PC-3 (cell line): ENCODE measurements around the gene GPS1. TPM values are rescaled to one million over a fixed set of nuclear protein-coding genes. Genes with fewer than 3 reads are reported as not detected.

Experiments used
- ATAC-seq: fragments of 200-7000 bp; cut with Tn5 transposase; 2 replicates; pipeline ENCODE4 v1.9.1; 2020; ENCODE audit warnings: mild to moderate bottlenecking, moderate library complexity
- BruUV-seq: library from RNA; stranded (reverse); fragments of 400-500 nt; replicated peaks from 2 replicates; lab custom pipeline; 2021; lab: Mats Ljungman, UMichigan
- CTCF ChIA-PET: fragments of 300-600 bp; sonication (Branson Sonifier 250); formaldehyde crosslinking; loops from one replicate; lab custom pipeline; 2022; ENCODE audit warnings: antibody characterized with exemption; lab: Charles Lee
- POLR2A ChIA-PET: fragments of 300-600 bp; sonication (Branson Sonifier 250); formaldehyde crosslinking; loops from one replicate; lab custom pipeline; 2022; ENCODE audit warnings: antibody characterized with exemption; ENCODE audit not compliant: unreplicated experiment; lab: Charles Lee
- DNase-seq: peaks from one replicate; pipeline ENCODE4 v3.0.0-alpha.2; 2015
- H2AFZ ChIP-seq: fragments of 300-600 bp; sonication (generic); 2 replicates; pipeline ENCODE4 v1.6.0; 2016; ENCODE audit warnings: antibody characterized with exemption, low read length
- H3F3A ChIP-seq: fragments of 300-600 bp; sonication (generic); one replicate; pipeline ENCODE4 v1.6.0; 2017; ENCODE audit warnings: antibody characterized with exemption, low read length, control low read depth, mild to moderate bottlenecking; ENCODE audit not compliant: unreplicated experiment
- H3K27ac ChIP-seq: fragments of 300-600 bp; sonication (generic); 2 replicates; pipeline ENCODE4 v1.5.1; 2016; ENCODE audit warnings: mild to moderate bottlenecking, low read length
- H3K27me3 ChIP-seq: fragments of 300-600 bp; sonication (generic); 2 replicates; pipeline ENCODE4 v1.6.1; 2016; ENCODE audit warnings: low read length, mixed read lengths
- H3K36me3 ChIP-seq: fragments of 300-600 bp; sonication (generic); 2 replicates; pipeline ENCODE4 v1.6.1; 2016; ENCODE audit warnings: low read depth, mixed run types, low read length, mixed read lengths
- H3K4me1 ChIP-seq: fragments of 300-600 bp; sonication (generic); 2 replicates; pipeline ENCODE4 v1.5.1; 2016; ENCODE audit warnings: low read length; ENCODE audit not compliant: insufficient read depth
- H3K4me2 ChIP-seq: fragments of 300-600 bp; sonication (generic); 2 replicates; pipeline ENCODE4 v1.6.0; 2016; ENCODE audit warnings: low read length
- H3K4me3 ChIP-seq: fragments of 300-600 bp; sonication (generic); 2 replicates; pipeline ENCODE4 v1.5.1; 2016; ENCODE audit warnings: mild to moderate bottlenecking, low read length, mixed read lengths
- H3K79me2 ChIP-seq: fragments of 300-600 bp; sonication (generic); 2 replicates; pipeline ENCODE4 v1.6.1; 2017; ENCODE audit warnings: low read length, mixed read lengths
- H3K9ac ChIP-seq: fragments of 300-600 bp; sonication (generic); 2 replicates; pipeline ENCODE4 v1.6.0; 2016; ENCODE audit warnings: mild to moderate bottlenecking, low read length
- H3K9me2 ChIP-seq: fragments of 300-600 bp; sonication (generic); replicated peaks from 2 replicates; pipeline ENCODE4 v1.6.1; 2016; ENCODE audit warnings: mixed run types, low read length, mixed read lengths
- H3K9me3 ChIP-seq: fragments of 300-600 bp; sonication (generic); 2 replicates; pipeline ENCODE4 v1.6.1; 2016; ENCODE audit warnings: low read length, mixed read lengths
- H4K20me1 ChIP-seq: fragments of 300-600 bp; sonication (generic); 2 replicates; pipeline ENCODE4 v1.6.1; 2016; ENCODE audit warnings: low read length, mixed read lengths
- EZH2 ChIP-seq: fragments of 300-600 bp; sonication (generic); IDR thresholded peaks from one replicate; pipeline ENCODE4 v1.6.1; 2017; ENCODE audit warnings: antibody characterized with exemption, mild to moderate bottlenecking, low read length; ENCODE audit not compliant: unreplicated experiment
- EZH2phosphoT487 ChIP-seq: fragments of 300-600 bp; sonication (generic); IDR thresholded peaks from 2 replicates; pipeline ENCODE4 v1.6.1; 2018; ENCODE audit warnings: mild to moderate bottlenecking, antibody characterized with exemption, low read length, borderline replicate concordance
- intact Hi-C: fragments of 100-400 bp; cut with micrococcal nuclease; formaldehyde crosslinking; loops from 2 replicates; pipeline ENCODE4 v1.9.0; 2023
- total RNA-seq: library from RNA; depleted of rRNA; stranded (reverse); fragments of >200 nt; gene quantifications from 2 replicates; pipeline ENCODE4 v1.2.3, GENCODE V29; 2014
- TF ChIP-seq, protein P1 (sequence below): fragments of 300-600 bp; sonication (generic); conservative IDR thresholded peaks from 2 replicates; pipeline ENCODE4 v1.5.1; 2017; ENCODE audit warnings: antibody characterized with exemption, low read depth, mild to moderate bottlenecking, low read length

The GPS1 gene
- total RNA-seq, 1 experiment from 2014 or later, result 240 TPM

DNA sequence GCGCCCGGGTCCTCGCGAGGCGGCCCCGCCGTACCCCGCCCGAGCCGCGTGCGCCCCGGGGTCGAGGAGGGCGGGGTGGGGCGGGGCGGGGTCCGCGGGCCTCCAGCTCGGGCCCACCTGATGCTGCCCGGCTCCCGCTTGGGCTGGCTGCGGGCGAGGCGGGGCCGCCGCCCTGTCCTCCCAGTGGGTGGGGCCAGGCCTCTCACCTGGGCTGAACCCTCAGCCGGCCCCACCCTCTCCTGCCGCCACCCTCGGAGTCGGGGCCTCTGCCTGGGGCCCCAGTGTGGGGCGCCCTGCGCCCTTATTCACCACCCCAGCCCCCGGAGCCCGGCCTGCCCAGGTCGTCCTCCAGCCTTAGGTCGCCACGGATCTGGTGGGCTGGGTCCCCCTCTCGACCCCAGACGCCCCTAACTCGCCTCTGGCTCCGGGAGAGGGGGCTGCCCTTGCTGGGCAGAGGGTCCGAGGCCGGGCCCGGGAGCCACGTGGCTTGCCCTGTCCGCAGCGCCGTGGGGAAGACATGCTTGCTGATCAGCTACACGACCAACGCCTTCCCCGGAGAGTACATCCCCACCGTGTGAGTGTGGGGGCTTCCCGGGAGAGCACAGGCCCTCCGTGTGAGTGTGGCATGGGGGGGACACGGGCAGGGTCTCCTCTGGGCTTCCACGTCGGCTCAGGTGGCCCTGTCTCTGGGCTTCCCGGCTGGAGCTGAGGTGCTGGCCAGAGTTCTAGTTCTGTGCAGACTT lies 19.6 kb upstream of the GPS1 start:
- ChIA-PET CTCF (no interaction called here), POLR2A (interaction anchor here (0.6 kb wide), 1 partner anchor 264 kb away, joined by 5 read pairs; no protein-coding TSS in a partner anchor)
- peak; percentile 47 for ATAC-seq
- Histone ChIP-seq H3K27ac (no peak overlapping the region), H3K4me1 (peaks cover 25% of the 10 kb centered on the region), H3K27me3 (no peaks in the 10 kb centered on the region), H3K4me3 (peak overlapping the region; percentile 63), H3K9ac (no peak overlapping the region), H3K4me2 (peak overlapping the region; percentile 82), H3K79me2 (peaks cover 17% of the 10 kb centered on the region), H3K9me2 (no peaks in the 10 kb centered on the region), H2AFZ (no peak overlapping the region), H4K20me1 (peaks cover 8% of the 10 kb centered on the region; the same call in 1 of the 2 replicates), H3K36me3 (no peaks in the 10 kb centered on the region), H3F3A (no peaks in the 10 kb centered on the region), H3K9me3 (no peaks in the 10 kb centered on the region)
- BruUV-seq, result no TSS peak
- intact Hi-C loops, result no loop called here
- no peak for TF ChIP-seq EZH2
- TF ChIP-seq, protein P1, sequence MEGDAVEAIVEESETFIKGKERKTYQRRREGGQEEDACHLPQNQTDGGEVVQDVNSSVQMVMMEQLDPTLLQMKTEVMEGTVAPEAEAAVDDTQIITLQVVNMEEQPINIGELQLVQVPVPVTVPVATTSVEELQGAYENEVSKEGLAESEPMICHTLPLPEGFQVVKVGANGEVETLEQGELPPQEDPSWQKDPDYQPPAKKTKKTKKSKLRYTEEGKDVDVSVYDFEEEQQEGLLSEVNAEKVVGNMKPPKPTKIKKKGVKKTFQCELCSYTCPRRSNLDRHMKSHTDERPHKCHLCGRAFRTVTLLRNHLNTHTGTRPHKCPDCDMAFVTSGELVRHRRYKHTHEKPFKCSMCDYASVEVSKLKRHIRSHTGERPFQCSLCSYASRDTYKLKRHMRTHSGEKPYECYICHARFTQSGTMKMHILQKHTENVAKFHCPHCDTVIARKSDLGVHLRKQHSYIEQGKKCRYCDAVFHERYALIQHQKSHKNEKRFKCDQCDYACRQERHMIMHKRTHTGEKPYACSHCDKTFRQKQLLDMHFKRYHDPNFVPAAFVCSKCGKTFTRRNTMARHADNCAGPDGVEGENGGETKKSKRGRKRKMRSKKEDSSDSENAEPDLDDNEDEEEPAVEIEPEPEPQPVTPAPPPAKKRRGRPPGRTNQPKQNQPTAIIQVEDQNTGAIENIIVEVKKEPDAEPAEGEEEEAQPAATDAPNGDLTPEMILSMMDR, result no peak
- no peak for TF ChIP-seq EZH2phosphoT487
- peak; percentile 57 for DNase-seq

GRCh38 chr17:82033359-82034085 lies 18.2 kb upstream of the GPS1 start:
- Histone ChIP-seq H3F3A (no peaks in the 10 kb centered on the region), H2AFZ (no peak overlapping the region), H3K4me1 (peaks cover 29% of the 10 kb centered on the region), H3K27ac (no peak overlapping the region), H4K20me1 (peaks cover 8% of the 10 kb centered on the region; the same call in 1 of the 2 replicates), H3K9me3 (no peaks in the 10 kb centered on the region), H3K79me2 (peaks cover 17% of the 10 kb centered on the region), H3K4me2 (no peak overlapping the region), H3K9me2 (no peaks in the 10 kb centered on the region), H3K36me3 (no peaks in the 10 kb centered on the region), H3K4me3 (no peak overlapping the region), H3K9ac (no peak overlapping the region), H3K27me3 (no peaks in the 10 kb centered on the region)
- intact Hi-C loops, result no loop called here
- DNase-seq (no peak), ATAC-seq (no peak)
- BruUV-seq, result no TSS peak
- POLR2A ChIA-PET, result no interaction called here
- CTCF ChIA-PET, result no interaction called here
- TF ChIP-seq EZH2 (no peak), EZH2phosphoT487 (no peak)
- TF ChIP-seq, protein P1, result no peak
